HG02610 (cell line): ENCODE measurements around the gene NRXN2.

ENCODE experiments used
- ATAC-seq: cut with Tn5 transposase; IDR thresholded peaks from one replicate; pipeline ENCODE4 v1.9.1; 2021; ENCODE audit warnings: mild to moderate bottlenecking, moderate library complexity; ENCODE audit not compliant: unreplicated experiment

Gene NRXN2

DNA sequence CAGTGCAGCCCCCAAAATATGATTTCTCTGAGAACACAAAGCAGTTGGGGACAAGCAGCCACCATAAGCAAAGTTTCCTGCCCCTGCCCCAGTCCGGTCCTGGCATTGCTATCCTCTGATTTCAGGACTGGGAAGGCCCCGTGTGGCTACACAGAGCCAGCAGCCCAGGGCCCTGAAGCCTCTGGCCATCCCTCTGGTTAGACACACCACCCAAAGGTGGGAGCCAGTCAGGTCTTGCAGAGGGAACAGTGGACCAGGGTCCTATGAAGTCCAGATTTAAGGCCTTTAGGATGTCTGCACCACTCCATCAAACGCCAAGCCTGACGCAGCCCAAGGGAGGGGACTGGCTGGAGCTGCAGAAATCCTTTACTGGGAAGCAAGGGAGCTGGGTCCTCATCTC, 68.6 kb downstream of the NRXN2 start:
- ATAC-seq, result no peak

DNA sequence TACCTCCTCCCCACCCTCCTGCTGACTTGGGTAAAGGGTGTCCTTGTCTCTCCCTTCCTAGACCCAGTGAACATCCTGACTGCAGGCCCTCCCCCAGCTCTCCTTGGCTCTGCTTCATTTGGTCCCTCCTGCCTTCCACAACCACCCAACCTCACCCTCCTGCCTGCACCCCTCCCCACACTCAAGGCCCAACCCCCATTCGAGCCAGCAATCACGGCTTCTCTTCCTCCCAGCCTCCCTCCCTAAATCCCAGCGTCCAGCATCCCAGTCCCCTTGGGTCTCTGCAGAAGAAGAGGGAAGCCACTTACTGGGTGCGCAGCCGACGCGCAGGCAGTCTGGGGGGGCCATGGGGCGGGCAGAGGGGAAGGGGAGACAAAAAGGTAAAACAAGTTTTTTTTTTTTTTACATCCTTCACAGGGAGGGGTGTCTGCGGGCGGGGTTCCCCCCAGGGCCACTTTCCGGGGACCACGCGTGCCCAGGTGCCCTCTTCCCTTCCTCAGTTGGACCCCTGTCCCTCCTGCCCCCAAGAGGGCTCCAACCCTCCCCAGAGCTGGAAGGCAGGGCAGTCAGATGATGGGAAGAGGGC, 69.5 kb downstream of the NRXN2 start:
- ATAC-seq, result no peak

DNA sequence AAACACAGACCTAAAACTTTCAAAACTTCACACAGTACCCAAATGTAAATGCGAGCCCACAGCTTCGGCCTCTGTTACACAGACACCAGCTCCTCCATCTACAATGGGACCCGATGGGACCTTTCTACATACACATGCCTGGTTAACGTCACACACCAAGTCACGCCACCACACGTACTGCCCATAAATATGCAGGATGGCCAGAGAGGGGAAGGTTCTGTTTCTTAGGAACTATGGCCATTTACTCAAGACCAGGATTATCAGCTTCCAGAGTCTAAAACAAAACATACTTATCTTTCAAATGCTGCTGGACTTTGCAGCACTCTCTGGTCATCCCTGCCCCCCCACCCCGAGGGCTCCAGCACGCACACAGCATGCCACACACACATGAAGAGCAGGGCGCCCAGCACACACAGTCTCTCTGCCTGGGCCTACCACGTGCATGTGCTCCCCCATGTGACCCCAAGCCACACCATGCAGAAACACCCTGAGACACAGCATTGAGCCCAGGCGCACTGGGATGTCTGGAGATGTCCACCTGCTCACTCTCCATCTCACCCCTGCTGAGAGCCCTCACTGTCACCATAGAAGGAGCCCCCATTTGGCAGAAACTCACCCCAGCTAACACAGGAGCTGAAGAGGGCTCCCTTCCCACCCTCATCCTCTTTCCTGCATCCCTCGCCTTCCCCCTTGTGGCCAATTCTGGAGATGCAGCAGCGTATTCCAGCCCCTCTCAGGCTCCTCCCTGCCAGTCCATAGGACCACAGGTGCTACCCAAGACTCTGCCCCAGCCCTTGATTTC, 70.2 kb downstream of the NRXN2 start:
- no peak for ATAC-seq

DNA sequence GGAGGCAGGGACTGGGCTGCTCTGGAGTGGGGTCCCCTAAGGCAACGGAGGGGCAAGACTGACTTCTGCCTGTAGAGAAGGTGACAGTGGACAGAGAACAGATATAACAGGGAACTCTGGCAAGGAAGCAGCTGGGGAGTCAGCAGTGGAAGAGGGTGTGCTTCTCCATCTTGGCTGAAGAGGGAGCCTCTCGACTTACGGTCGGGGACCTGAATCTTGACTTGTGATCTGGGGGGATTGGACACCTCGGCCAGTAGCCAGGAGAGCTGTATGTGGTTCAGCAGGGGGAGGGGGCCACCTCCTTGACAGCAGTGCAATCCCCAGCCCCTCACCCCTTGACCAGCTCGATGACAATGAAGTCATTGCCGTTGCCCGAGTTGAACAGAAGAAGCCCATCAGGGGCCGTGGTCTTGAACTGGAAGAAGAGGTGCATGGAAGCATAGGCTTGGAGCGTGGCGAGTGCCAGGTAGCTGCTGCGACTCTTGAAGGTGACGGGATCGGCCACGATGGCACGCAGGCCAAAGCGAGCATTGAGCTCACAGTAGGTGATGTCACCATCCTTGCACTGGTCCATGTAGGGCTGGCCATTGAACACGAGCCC, 72.0 kb downstream of the NRXN2 start:
- no peak for ATAC-seq

DNA sequence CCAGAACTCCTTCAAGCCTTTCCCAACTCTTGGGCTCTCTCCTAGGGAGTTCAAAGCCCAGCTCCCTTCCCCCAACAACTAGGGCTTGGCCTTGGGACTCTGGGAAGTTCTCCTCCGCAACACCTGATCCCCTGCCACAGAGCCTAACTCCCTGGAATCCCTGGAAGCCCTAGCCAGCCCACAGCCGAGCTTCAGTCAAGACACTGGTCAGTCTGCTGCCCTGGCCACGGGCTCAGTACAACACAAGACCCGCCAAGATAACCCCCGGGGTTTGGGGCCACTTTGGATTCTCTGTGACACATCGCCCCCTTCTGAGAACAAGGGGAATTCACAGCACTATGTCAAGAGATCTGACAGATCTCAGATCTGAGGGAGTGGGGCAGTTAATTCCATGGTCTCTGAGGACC, 73.7 kb downstream of the NRXN2 start:
- no peak for ATAC-seq

DNA sequence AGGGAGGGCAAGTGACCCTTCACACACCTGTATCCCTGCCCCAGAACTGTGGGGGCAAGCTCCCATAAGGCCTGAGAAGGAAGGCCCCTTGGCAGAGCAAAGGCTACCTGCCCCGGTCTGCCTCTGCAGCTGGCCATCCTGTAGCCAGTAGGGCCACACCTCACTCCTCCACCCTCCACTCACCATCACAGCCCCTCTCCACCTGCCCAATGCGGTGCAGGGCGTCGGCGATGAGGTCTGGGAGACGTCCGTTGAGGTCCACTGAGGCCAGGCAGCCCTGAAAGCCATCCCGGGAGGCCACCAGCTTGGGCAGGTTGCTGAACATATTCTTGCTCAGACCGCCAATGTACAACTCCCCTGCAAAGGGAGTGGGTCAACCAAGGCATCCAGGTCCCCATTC, 74.4 kb downstream of the NRXN2 start:
- no peak for ATAC-seq

DNA sequence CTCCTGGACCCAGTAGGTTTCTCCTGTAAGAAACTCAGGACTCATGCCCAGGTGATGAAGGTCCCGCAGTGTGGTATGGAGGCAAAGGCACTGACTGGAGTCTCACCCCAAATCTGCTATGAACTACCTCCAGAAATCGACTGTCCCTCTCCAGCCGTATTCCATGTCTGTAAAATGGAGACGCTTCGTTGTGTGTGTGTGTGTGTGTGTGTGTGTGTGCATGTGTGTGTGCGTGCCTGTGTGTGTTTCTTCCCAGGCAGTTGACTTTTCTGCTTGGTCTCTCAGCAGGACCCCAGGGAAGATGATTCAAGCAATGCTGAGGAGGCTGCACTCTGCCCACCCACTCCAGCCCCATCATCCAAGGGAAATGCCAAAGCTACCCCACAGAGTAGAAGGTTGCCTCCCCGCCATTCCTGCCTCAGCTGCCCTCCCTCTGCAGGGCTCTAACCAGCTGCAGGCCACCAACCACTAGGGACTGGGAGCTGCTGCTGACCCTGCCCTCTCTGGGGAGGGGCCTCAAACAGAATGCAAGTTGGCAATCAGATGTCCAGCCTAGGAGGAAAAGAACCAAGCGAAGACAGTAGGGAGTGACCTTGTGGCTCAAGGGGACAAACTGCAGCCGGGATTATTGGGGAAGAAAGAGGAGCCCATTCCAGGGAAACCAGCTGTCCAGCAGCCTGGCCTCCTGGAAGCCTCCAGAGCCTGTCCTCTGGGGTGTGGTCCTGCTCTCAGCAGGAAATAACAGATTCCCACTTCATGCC, 75.8 kb downstream of the NRXN2 start:
- no peak for ATAC-seq

DNA sequence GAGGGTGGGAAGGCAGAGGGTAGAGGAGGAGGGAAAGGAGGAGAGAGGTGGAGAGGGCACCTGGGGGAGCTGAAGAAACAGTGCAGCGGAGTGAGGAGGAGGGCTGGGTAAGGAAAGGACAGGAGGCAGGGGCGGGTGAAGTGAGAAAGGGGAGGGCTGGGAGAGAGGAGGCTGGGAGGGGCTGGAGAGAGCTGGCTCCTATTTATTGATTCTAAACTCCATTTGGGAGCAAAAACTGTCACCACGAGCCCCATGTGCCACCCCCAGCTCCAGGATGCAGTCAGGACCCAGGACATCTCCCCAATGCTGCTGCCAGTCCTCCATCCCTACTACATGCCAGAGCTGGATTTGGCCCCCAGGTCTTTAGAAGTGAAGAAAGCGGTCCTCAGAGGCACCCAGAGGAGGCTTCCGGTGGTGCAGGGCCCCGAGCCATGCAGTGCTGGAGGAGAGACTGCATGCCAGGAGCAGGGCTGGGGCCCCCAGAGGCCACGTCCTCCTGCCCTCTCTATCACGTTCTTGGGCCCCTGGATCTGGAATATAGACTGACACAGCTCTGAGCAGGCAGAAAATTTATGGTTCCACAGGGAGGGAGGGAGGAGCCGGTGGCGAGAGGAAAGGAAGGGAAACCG, 78.2 kb downstream of the NRXN2 start:
- no peak for ATAC-seq

DNA sequence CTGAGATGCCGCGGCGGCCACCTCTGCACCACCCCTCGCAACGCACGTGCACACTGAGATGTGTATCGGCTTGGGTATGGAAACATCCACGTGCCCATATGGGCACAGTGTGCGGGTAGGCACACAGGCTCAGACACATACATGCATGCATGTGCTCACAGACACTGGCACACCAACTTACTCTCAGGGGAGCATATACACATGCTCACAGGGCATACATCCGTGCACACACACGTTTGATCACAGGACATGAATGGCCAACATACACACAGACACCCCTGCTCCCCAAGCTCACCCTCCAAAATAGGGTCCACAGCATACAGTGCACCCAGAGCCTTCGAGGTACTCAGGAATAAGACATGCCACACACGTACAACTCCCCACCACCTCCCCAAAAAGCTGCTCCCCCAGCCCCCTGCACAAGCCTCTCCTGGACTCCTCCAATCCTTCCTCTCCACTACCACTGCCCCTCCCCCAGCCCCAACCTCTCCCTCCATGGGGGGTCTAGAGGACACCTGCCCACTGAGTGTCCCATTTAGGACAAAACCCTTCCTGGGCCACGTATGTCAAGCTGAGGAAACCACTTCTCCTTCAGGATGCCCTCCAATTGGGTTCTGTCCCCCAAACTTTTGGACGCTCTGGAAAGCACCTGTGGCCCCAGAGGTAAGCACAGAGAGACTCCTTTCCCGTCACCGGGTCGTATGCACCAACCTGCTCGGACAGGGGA, 78.9 kb downstream of the NRXN2 start:
- no peak for ATAC-seq

DNA sequence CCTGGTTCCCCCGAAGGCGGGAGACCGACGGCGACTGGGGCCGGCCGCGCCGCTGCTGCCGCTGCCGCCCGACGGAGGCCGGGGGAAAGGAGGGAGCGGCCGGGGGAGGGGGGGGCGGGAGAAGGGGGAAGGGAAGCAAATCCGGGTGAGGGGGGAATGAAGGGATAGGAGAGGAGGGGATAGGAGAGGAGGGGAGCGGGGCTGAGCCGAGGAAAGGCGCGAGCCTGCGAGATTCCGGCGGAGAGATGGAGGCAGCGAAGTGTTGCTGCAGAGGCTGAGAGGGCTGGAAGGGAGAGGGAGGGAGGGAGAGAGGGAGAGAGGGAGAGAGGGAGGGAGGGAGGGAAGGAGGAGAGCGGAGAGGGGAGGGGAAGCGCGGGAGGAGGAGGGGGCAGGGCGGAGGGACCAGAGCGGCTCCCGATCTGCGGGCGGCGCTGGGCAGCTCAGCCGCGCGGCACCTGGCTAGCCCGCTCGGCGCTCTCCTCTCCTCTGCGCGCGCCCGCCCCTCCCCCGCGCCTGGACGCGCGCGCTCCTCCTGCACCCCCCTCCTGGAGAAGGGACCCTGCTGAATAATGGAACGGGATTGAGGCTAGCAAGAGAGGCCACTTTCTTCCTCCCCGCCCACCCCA, 79.6 kb downstream of the NRXN2 start:
- ATAC-seq, result no peak

DNA sequence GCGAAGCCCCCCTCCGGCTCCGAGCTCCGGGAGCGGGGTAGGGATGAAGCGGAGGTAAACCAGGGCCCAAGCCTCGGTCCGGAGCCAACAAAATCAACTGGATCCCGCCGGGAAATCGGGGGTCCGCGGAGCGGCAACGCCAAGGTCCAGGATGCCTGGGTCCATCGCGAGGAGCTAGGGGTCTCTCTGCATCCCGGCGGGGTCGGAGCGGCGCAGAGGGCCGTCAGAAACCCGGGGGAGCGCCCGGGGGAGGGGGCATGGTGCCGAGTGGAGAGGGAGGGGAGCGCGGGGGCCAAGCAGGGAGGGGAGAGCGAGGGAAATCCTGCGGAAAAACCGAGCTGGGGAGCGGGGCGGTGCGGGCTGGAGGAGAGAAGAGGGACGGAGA, 80.1 kb downstream of the NRXN2 start:
- ATAC-seq, result no peak

DNA sequence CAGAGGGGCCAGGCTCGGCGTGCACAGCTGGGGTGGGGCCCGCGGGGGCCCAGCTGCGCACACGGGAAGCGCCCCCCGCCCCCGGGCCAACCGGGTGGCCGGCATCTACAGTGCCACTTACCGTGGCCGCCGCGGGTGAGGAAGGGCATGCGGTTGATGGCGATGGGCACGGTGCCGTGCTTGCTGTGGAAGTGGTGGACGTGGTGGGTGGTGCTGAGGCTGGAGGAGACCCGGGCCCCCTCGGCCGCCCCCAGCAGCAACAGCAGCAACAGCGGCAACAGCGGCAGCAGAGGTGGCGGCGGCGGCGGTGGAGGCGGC, 80.6 kb downstream of the NRXN2 start:
- ATAC-seq, result no peak

DNA sequence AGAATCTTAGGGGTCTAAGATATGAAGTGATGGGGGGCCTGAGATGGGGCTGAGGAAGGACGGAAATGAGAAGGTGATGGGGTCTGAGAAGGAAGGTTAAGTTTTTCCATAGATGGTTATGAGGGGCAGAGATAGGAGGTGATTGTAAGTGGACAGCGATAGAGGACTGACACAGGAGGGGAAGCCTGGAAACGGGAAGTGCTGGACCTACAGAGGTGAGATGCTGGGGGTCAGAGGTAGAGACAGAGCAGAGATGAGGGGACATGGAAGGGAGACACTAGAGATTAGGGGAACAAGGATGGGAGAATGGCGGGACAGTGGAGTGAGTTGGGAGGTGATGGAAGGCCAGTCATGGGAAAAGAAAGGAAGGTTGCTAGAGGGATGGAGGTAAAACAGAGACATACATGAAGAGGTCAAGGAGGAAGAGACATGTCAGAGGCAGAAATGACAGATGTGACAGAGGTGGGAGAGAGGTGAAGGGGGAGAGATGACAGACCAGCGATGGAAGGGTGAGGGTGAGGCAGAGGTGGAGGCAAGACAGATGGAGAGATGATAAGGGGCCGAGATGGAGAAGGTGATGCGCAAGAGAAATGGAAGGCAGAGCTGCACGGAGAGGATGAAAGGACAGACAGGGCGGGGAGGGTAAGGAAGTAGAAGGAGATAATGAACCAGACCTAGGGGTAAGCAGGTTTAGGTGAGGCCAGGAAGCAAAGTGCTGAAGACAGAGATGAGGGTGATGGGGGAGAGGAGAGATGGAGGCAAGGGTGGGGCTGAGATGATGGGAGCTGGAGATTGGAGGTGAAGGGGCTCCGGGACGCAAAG, 81.2 kb downstream of the NRXN2 start:
- no peak for ATAC-seq

DNA sequence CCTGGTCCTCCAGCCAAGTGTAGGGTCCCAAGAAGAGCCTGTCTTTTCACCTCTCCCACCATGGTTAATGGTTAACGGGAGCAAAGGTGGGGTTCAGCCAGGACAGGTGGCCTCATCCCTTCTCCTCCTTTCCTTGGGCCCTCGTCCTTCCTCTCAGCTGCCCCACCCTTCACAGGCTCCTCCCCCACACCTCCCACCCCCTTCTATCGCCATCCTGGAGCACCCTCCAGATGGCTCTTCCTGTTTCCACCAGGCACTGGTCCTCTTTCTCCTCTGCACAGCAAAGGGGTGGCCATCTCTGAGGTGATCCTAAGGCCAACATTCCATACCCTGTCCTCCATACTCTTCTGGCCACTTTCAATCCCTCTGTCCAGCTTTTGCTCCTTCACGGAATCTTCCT, 83.1 kb downstream of the NRXN2 start:
- ATAC-seq, result no peak

DNA sequence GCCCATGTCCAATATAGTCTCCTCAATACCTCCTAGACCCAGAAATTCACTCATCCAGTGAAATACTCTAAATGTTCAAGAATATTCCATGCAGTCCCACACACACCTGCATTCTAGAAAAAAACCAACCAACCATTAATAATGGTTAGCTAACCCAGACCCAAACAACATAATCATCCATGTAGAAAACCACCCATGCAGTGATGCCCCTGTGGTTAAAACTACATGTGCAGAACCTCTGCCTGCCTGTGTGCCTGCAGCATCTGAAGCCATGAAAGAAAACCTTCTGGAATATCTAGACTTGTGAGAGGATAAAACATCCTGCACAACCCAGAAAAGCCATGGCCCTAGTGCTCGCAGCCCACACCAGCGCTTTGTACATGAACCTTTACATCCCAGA, 84.2 kb downstream of the NRXN2 start:
- no peak for ATAC-seq

DNA sequence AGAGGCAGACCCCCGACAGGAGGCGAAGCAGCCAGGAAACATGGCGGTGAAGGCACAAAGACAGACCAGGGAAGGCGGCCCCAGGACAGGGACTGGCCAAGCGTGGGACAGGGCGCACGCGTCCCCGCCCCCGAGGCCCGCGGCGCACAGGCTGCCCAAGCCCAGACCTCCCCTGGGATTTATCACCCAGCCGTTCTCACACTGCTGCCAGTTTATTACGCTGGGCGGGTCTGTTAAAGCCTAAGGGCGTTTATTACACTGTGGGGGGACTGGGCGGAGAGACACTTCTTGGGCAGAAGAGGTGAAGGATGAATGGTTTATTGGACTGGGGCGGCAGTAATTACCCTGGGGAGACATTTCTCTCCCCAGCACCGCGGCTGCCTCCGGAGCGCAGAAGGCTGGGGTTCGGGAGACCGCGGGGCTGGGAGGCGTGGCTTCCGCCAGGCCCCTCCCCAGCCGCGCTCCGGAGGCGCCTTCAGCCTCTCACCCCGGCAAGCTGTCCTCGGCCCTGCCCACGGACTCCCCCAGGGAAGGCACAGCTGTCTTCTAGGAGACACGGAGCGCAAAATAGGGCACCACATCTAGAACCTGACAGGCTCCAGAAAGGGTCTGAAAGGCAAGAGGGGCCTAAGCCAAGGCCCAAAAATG, 84.9 kb downstream of the NRXN2 start:
- no peak for ATAC-seq

DNA sequence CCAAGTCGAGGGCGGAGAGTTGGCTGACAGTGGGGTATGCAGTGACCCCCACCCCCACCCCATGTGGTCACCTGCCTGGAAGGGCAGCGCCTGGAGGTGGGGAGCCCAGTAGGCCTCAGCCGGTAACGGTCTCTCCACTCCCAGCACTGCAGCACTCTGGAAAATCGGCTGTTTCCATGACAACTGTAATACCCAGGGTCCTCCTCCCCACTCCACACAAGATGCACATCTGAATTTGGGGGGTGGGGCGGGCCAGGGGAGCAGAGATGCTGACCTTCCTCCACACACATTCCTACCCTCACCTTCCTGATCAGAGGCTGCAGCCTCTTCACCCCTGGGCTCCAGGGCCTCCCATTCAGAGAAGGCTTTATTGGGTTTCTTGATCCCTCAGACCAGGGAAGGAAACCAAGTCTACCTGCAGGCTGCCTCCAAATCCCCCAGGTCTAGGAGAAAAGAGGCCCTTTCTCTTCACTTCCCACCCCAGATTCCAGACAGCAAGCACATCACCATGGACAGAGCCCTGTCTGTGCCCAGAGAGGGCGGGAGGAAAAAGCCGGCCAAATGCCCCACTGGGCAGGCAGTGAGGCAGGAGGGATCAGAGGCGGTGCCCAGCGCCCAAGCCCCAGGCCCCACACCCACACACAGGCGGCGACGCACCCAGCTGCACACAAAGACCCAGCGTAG, 85.5 kb downstream of the NRXN2 start:
- no peak for ATAC-seq

DNA sequence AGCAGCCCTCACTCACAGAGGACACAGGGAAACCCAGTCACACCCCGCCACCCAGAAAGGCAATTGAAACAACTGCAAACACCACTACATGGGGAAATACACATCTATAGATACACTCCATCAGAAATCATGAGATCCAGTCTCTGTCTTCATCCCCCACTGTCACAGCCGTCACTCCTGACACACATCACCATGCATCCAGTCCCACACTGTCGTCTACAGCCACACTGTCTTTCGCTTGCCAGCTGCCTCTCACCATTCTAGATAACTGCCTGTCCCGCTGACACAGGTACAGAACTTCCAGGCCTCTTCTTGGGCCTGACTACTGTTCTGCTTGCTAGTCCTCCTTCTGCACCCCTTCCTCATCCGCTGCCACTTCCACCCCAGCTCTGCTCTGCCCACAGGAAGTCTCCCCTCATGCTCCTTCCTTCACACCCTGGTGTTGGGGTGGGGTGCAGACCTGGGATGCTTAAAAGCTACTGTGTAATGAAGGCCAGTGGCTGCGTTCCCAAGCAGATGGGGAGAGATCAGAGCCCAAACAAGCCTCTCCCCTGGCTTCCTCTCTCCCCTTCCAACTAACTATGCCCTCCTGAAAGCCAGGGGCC, 89.3 kb downstream of the NRXN2 start:
- no peak for ATAC-seq
